HG03280 (cell line): ENCODE measurements around the gene S100P.

Experiments used
- ATAC-seq: cut with Tn5 transposase; IDR thresholded peaks from one replicate; pipeline ENCODE4 v1.9.1; 2021; ENCODE audit warnings: mild to moderate bottlenecking, moderate library complexity; ENCODE audit not compliant: unreplicated experiment

The S100P gene

GRCh38 chr4:6695660-6696610 lies 2.3 kb downstream of the S100P start:
- ATAC-seq, result no peak

GRCh38 chr4:6696611-6697010 lies 2.9 kb downstream of the S100P start:
- no peak for ATAC-seq

GRCh38 chr4:6697131-6697530 lies 3.5 kb downstream of the S100P start:
- ATAC-seq, result no peak

- ATAC-seq, result no peak
These were observed 5.7 kb downstream of the S100P start for GRCh38 chr4:6699388-6699787.

GRCh38 chr4:6699903-6700302 lies 6.2 kb downstream of the S100P start:
- ATAC-seq, result no peak

GRCh38 chr4:6701371-6701770 lies 7.7 kb downstream of the S100P start:
- no peak for ATAC-seq

GRCh38 chr4:6702761-6703160 lies 9.1 kb downstream of the S100P start:
- no peak for ATAC-seq

- no peak for ATAC-seq
These were observed 10.1 kb downstream of the S100P start for GRCh38 chr4:6703786-6704185.

- no peak for ATAC-seq
These were observed 12.0 kb downstream of the S100P start for GRCh38 chr4:6705646-6706045.

- ATAC-seq, result no peak
These were observed 12.5 kb downstream of the S100P start for GRCh38 chr4:6706173-6706572.

GRCh38 chr4:6709230-6710114 lies 15.8 kb downstream of the S100P start, which contains the start of gene MRFAP1L1:
TSS of gene MRFAP1L1 (minus strand) at chr4:6709865. CDS start at chr4:6709629, 236 bp downstream.
- peak; percentile 69 for ATAC-seq

GRCh38 chr4:6710282-6710681 lies 16.6 kb downstream of the S100P start:
- ATAC-seq, result peak; percentile 5

GRCh38 chr4:6710996-6711395 lies 17.3 kb downstream of the S100P start:
- ATAC-seq, result no peak

- no peak for ATAC-seq
These were observed 21.3 kb downstream of the S100P start for GRCh38 chr4:6714954-6715353.

GRCh38 chr4:6715704-6716017 lies 22.0 kb downstream of the S100P start:
- ATAC-seq, result no peak

GRCh38 chr4:6716018-6716911 lies 22.6 kb downstream of the S100P start, which contains the start of gene BLOC1S4:
TSS of gene BLOC1S4 (plus strand) at chr4:6716174. CDS start at chr4:6716210, 36 bp downstream.
- peak; percentile 87 for ATAC-seq

- ATAC-seq, result no peak
These were observed 23.4 kb downstream of the S100P start for GRCh38 chr4:6716958-6717655.

GRCh38 chr4:6718932-6719610 lies 25.4 kb downstream of the S100P start:
- ATAC-seq, result no peak

GRCh38 chr4:6719611-6720179 lies 26.0 kb downstream of the S100P start:
- ATAC-seq, result no peak
